ENCODE results near the gene EGFL8. TPM values are rescaled to one million over a fixed set of nuclear protein-coding genes. Genes with fewer than 3 reads are reported as not detected.

The EGFL8 gene
- total RNA-seq, 3 donors from 2014 or later = 10.2 to 19.6 (median 11.8) TPM

GRCh38 chr6:32181148-32181702 is 16.8 kb downstream of the EGFL8 start:
- no peak for TF ChIP-seq POLR2AphosphoS5 (IDR thresholded peaks at IDR 0.05)
- TF ChIP-seq, protein P1, sequence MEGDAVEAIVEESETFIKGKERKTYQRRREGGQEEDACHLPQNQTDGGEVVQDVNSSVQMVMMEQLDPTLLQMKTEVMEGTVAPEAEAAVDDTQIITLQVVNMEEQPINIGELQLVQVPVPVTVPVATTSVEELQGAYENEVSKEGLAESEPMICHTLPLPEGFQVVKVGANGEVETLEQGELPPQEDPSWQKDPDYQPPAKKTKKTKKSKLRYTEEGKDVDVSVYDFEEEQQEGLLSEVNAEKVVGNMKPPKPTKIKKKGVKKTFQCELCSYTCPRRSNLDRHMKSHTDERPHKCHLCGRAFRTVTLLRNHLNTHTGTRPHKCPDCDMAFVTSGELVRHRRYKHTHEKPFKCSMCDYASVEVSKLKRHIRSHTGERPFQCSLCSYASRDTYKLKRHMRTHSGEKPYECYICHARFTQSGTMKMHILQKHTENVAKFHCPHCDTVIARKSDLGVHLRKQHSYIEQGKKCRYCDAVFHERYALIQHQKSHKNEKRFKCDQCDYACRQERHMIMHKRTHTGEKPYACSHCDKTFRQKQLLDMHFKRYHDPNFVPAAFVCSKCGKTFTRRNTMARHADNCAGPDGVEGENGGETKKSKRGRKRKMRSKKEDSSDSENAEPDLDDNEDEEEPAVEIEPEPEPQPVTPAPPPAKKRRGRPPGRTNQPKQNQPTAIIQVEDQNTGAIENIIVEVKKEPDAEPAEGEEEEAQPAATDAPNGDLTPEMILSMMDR (IDR thresholded peaks at IDR 0.05) = no peak
- no peak for TF ChIP-seq POLR2A (IDR thresholded peaks at IDR 0.05)
- Histone ChIP-seq H3K36me3 (no peaks in the 10 kb centered on the region), H3K27me3 (no peaks in the 10 kb centered on the region), H3K9me3 (no peaks in the 10 kb centered on the region), H3K27ac (no peak overlapping the region), H3K4me3 (no peak overlapping the region), H3K4me1 (peaks cover 0 to 18% of the 10 kb centered on the region in 2 donors)
- no peak for DNase-seq (ENCODE audit: low spot score in 2 of 2)
- intact Hi-C loops (cut with DNase I; ENCODE audit: low total_unique reads) = no loop called here

DNA sequence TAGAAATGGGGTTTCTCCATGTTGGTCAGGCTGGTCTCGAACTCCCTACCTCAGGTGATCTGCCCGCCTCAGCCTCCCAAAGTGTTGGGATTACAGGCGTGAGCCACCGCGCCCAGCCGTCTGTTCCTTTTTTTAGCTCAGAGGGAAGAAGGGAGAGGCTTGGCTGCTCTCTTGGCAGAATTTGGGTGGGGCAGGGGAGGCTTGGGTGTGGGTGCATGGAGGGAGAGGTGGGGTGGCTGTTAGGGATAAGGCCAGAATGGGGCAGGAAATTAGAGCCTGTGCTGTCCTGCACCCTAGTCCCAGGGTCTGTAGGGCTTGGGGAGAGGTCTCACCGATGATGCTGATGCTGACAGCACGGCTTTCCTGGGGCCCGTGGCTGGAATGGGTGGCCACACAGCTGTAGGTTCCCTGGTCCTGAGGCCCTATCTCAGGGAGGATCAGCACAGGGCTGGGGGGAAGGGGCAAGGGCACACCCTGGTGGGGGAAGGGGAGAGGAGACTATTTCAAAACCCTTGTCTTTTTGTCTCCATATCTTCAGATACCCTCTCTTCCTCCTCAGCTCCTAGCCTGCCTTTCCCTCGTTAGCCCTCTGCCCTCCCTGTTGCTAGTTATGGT is 17.6 kb downstream of the EGFL8 start:
- Histone ChIP-seq H3K9me3 (no peaks in the 10 kb centered on the region), H3K36me3 (no peaks in the 10 kb centered on the region), H3K27me3 (no peaks in the 10 kb centered on the region), H3K27ac (peak overlapping the region in 1 of 2 donors; percentile 75), H3K4me1 (peaks cover 0 to 10% of the 10 kb centered on the region in 2 donors), H3K4me3 (no peak overlapping the region)
- intact Hi-C loops (cut with DNase I; ENCODE audit: low total_unique reads) = no loop called here
- DNase-seq (ENCODE audit: low spot score in 2 of 2) = no peak
- TF ChIP-seq, protein P1 (IDR thresholded peaks at IDR 0.05) = no peak
- TF ChIP-seq POLR2AphosphoS5 (IDR thresholded peaks at IDR 0.05) = no peak
- no peak for TF ChIP-seq POLR2A (IDR thresholded peaks at IDR 0.05)

DNA sequence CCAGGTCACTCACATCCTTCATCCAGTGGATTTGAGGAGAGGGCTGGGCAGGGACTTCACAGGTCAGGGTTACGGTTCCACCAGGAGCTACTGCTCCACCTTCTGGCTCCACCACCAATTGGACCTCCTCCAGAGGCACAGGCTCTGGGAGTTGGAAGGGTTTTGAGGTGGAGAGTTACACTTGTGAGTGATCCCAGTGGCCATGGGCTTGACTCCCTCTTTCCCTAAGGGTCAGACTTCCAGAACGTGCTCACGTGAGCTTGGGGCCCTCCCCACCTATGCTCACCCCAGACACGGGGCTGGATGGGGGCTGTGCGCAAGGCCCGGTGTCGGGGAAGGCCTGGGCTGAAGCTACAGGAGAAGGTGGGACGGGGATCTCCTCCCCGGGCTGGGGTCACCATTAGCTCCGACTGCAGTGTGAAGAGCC is 18.2 kb downstream of the EGFL8 start:
- peaks cover 0 to 10% of the 10 kb centered on the region in 2 donors for H3K4me1 ChIP-seq
- H3K36me3 ChIP-seq = no peaks in the 10 kb centered on the region
- no peak overlapping the region for H3K4me3 ChIP-seq
- no peaks in the 10 kb centered on the region for H3K27me3 ChIP-seq
- H3K27ac ChIP-seq = peak overlapping the region in 1 of 2 donors; percentile 75
- intact Hi-C loops (cut with DNase I; ENCODE audit: low total_unique reads) = no loop called here
- no peak for DNase-seq (ENCODE audit: low spot score in 2 of 2)
- no peaks in the 10 kb centered on the region for H3K9me3 ChIP-seq
- TF ChIP-seq, protein P1 (IDR thresholded peaks at IDR 0.05) = no peak
- TF ChIP-seq POLR2AphosphoS5 (IDR thresholded peaks at IDR 0.05) = no peak
- TF ChIP-seq POLR2A (IDR thresholded peaks at IDR 0.05) = no peak

GRCh38 chr6:32183030-32183429 is 18.6 kb downstream of the EGFL8 start:
- peak overlapping the region; percentile 40 to 75 for H3K27ac ChIP-seq
- no peaks in the 10 kb centered on the region for H3K36me3 ChIP-seq
- no peaks in the 10 kb centered on the region for H3K27me3 ChIP-seq
- no peak for DNase-seq (ENCODE audit: low spot score in 2 of 2)
- intact Hi-C loops (cut with DNase I; ENCODE audit: low total_unique reads) = no loop called here
- no peak overlapping the region for H3K4me3 ChIP-seq
- H3K9me3 ChIP-seq = no peaks in the 10 kb centered on the region
- peaks cover 0 to 10% of the 10 kb centered on the region in 2 donors for H3K4me1 ChIP-seq
- no peak for TF ChIP-seq POLR2A (IDR thresholded peaks at IDR 0.05)
- TF ChIP-seq POLR2AphosphoS5 (IDR thresholded peaks at IDR 0.05) = no peak
- TF ChIP-seq, protein P1 (IDR thresholded peaks at IDR 0.05) = no peak

- no peak for TF ChIP-seq POLR2AphosphoS5 (IDR thresholded peaks at IDR 0.05)
- TF ChIP-seq POLR2A (IDR thresholded peaks at IDR 0.05) = no peak
- TF ChIP-seq, protein P1 (IDR thresholded peaks at IDR 0.05) = no peak
- Histone ChIP-seq H3K4me1 (peaks cover 0 to 10% of the 10 kb centered on the region in 2 donors), H3K27ac (peak overlapping the region; percentile 40 to 75), H3K27me3 (no peaks in the 10 kb centered on the region), H3K36me3 (no peaks in the 10 kb centered on the region), H3K4me3 (no peak overlapping the region), H3K9me3 (no peaks in the 10 kb centered on the region)
- no peak for DNase-seq (ENCODE audit: low spot score in 2 of 2)
- intact Hi-C loops (cut with DNase I; ENCODE audit: low total_unique reads) = no loop called here
These were observed 19.2 kb downstream of the EGFL8 start for GRCh38 chr6:32183483-32184083.
